Liver (tissue), 3 donors: ENCODE results near the gene CBX2.

Experiments used
- ATF3 ChIP-seq: IDR thresholded peaks from 2 replicates; pipeline ENCODE4 v1.6.1; 2016; ENCODE audit warnings: antibody characterized with exemption
- CTCF ChIP-seq: fragments of 150-350 bp; IDR thresholded peaks from 2 replicates; pipeline ENCODE4 v1.5.1; 2017; ENCODE audit warnings: improper control_type of control experiment, low read depth, low read length; ENCODE audit not compliant: missing input control
- RAD21 ChIP-seq, 2 donors: IDR thresholded peaks; 2 replicates each; pipeline ENCODE4 v1.6.1; 2016; ENCODE audit warnings: antibody characterized with exemption in 2 of 2, mild to moderate bottlenecking in 2 of 2
- SP1 ChIP-seq: IDR thresholded peaks from 2 replicates; pipeline ENCODE4 v1.6.1; 2018; ENCODE audit warnings: antibody characterized with exemption, mild to moderate bottlenecking
- donor health status: healthy.
- donor health status: healthy.

- no peak for TF ChIP-seq ATF3
- TF ChIP-seq CTCF = no peak
- TF ChIP-seq SP1 = no peak
- no peak for TF ChIP-seq RAD21 (IDR thresholded peaks at IDR 0.05)
Measured at GRCh38 chr17:79749156-79749815, 28.7 kb upstream of the CBX2 start.
